RWPE1 (cell line): ENCODE data around the gene VAV1.

Experiments
- CTCF ChIA-PET: fragments of 350-600 bp; sonication (Branson Sonifier 250); formaldehyde crosslinking; extraction: SDS; loops from one replicate; lab custom pipeline; 2021; lab: Yijun Ruan, JAX
- POLR2A ChIA-PET: fragments of 400-600 bp; formaldehyde crosslinking; extraction: SDS; loops from one replicate; lab custom pipeline; 2020; ENCODE audit warnings: antibody characterized with exemption; ENCODE audit not compliant: low non-redundant PET; lab: Yijun Ruan, JAX
- DNase-seq: peaks from one replicate; pipeline ENCODE4 v3.0.0; 2012; ENCODE audit warnings: low spot score
- H3K27ac ChIP-seq: fragments of 450-650 bp; 2 replicates; pipeline ENCODE4 v1.5.1; 2017
- CTCF ChIP-seq: fragments of 450-650 bp; conservative IDR thresholded peaks from 2 replicates; pipeline ENCODE4 v1.5.1; 2017; ENCODE audit warnings: low read depth, mild to moderate bottlenecking

The VAV1 gene

DNA sequence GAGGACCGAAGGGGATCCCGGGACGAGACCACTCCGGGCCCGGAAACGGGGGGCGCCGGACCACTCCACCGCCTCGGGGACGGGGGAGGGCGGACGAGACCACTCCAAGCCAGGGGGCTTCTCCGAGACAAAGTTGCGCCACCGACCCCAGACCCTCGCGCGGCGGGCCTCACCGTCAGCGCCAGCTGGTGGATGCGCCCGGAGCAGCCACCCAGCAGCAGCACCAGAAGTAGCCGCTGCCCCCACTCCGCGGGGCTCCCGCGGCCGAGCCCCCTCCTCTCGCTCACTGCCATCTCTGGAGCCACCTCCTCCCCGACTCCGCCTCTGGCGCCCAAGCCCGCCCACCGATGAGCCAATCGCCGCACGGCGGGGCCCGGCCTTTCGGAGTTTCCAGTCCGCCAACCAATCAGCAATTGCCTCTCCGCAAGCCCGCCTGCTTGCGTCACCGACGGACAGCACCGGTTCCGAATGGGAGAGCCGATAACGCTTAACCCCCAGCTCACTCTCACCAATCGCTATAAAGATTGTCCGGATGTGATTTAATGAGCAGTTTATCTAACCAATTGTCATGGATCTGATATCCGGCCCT lies 35.1 kb upstream of the VAV1 start, which contains the start of gene GPR108:
GPR108 (minus strand) TSS at position 297 of the 589 bp plus-strand sequence; CDS start at position 293, 4 bp downstream.
- ChIA-PET CTCF (interaction anchor here (0.6 to 1.9 kb wide), 6 partner anchors 30 to 615 kb away, joined by 3 to 19 read pairs (median 4); partner anchors contain the start of gene SH2D3A), POLR2A (interaction anchor here (1.1 kb wide), 1 partner anchor 30 kb away, joined by 3 read pairs; the partner anchor contains the start of gene SH2D3A)

DNA sequence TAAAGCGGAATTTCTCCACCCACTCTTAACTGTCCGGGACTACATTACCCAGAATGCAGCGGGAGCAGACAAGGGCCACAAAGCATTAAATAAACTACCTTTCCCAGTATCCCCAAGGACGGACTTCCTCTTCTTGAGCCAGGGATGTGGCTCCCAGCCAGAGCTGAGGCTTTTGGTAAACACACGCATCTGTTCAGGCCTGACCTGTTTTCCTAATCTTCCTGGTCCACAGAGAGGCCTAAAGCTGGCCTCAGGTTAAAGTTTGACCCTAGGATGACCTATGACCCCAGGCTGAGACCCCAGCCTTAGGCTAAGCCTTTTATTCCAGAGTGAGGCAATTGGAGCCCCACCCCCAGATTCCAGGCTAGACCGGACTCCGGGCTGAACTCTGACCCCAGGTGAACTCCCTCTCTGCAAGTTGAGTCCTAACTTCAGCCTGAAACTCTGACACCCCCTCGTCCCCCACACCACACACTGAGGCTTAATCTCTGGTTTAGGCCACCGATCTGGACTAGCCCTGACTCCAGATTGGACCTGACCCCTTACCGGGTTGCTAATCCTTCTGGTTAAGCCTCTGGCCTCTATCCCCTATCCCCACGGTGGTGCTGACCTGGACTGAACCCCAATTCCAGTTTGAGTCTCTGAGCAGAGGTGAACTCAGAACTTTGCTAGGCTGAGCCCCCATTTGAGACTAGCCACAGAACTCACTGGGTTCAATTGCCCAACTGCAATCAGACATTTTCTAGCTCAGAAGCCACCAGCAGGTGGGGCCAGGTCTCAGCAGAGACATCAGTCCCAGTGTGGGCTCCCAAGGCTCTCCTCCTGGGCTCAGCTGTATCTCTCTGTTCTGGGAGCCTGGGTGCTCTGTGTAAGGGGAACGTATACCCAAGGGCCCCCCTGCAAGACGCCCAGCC lies 34.4 kb upstream of the VAV1 start:
- ChIA-PET CTCF (interaction anchor here (0.5 to 1.9 kb wide), 9 partner anchors 29 to 502 kb away, joined by 3 to 19 read pairs (median 4); partner anchors contain the start of gene SH2D3A), POLR2A (interaction anchor here (1.1 kb wide), 1 partner anchor 29 kb away, joined by 3 read pairs; the partner anchor contains the start of gene SH2D3A)
- peak; percentile 72 for TF ChIP-seq CTCF
- DNase-seq = peak; percentile 75
- peak overlapping the region; percentile 98 for H3K27ac ChIP-seq

More for the DNA sequence above, 35.1 kb upstream of the VAV1 start, which contains the start of gene GPR108:
- DNase-seq = peak; percentile 100
- no peak for TF ChIP-seq CTCF
- peak within 1 kb of the TSS; percentile 98 for H3K27ac ChIP-seq

- peak overlapping the region; percentile 98 for H3K27ac ChIP-seq
- DNase-seq = no peak
- no peak for TF ChIP-seq CTCF
- CTCF ChIA-PET = interaction anchor here (0.5 to 1.9 kb wide), 5 partner anchors 28 to 220 kb away, joined by 3 to 19 read pairs (median 5); partner anchors contain the start of gene SH2D3A
- POLR2A ChIA-PET = interaction anchor here (0.7 kb wide), 1 partner anchor 23 kb away, joined by 10 read pairs; no protein-coding TSS in a partner anchor
Observed at GRCh38 chr19:6738787-6739389, 33.6 kb upstream of the VAV1 start.

- ChIA-PET POLR2A (interaction anchor here (0.7 kb wide), 1 partner anchor 22 kb away, joined by 10 read pairs; no protein-coding TSS in a partner anchor), CTCF (interaction anchor here (1.1 to 1.9 kb wide), 2 partner anchors 124 to 128 kb away, joined by 4 to 19 read pairs; no protein-coding TSS in a partner anchor)
- peak within 1 kb of the TSS; percentile 98 for H3K27ac ChIP-seq
- no peak for TF ChIP-seq CTCF
- DNase-seq = peak; percentile 91
Observed at GRCh38 chr19:6739390-6739882, 33.1 kb upstream of the VAV1 start, which contains the start of gene TRIP10. TRIP10 (plus strand) TSS chr19:6739680; CDS start chr19:6739762, 82 bp downstream.

DNA sequence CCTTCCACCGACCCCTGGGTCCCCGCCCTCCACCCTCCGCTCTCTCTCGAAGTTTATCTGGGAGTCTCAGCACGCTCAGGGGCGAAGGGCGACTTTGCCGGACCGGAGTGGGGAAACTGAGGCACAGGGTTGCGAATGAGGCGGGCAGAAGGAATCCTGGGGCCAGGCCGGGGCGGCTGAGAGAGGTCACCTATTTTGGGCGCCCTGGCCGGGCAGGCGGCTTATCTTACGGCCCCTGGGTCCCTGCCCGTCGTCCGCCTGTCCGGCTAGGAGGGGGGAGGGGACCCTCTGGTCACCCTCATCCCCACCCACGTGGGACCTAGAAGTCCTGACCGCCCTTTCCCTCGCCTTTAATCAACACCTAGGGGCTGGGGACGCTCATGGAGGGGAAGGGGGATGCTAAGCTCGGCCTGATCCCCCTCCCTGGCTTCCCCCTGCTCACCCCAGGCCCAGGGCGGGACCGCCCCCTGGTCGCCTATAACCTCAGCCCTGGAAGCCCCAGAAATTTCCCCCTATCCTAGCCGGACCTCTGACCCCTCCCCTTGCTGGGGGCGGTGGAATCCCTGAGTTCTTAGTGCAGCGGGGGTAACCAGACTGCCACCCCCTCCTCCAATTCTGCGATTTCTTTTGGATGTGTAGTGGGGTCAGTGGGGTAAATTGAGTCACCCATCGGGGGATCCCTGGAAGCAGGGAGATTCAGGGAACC lies 32.5 kb upstream of the VAV1 start:
- peak overlapping the region; percentile 98 for H3K27ac ChIP-seq
- CTCF ChIA-PET = no interaction called here
- POLR2A ChIA-PET = interaction anchor here (0.6 kb wide), 1 partner anchor 236 kb away, joined by 4 read pairs; no protein-coding TSS in a partner anchor
- DNase-seq = no peak
- TF ChIP-seq CTCF = no peak
